Liver (tissue), 3 donors: Measurements from ENCODE around the gene FADS6.

Source experiments
- ATF3 ChIP-seq: IDR thresholded peaks from 2 replicates; pipeline ENCODE4 v1.6.1; 2016; ENCODE audit warnings: antibody characterized with exemption
- CTCF ChIP-seq: fragments of 150-350 bp; IDR thresholded peaks from 2 replicates; pipeline ENCODE4 v1.5.1; 2017; ENCODE audit warnings: improper control_type of control experiment, low read depth, low read length; ENCODE audit not compliant: missing input control
- EGR1 ChIP-seq, 2 donors: IDR thresholded peaks; 2 replicates each; pipeline ENCODE4 v1.6.1; 2016 to 2018; ENCODE audit warnings: antibody characterized with exemption in 2 of 2, low read depth in 2 of 2
- GABPA ChIP-seq, 2 donors: IDR thresholded peaks in 1 of 2; conservative IDR thresholded peaks in 1 of 2; 2 replicates each; pipeline ENCODE4 v1.6.1; 2016; ENCODE audit warnings: antibody characterized with exemption in 2 of 2, mild to moderate bottlenecking in 1 of 2, moderate library complexity in 1 of 2
- HNF4A ChIP-seq, 2 donors: conservative IDR thresholded peaks; 2 replicates each; pipeline ENCODE4 v1.6.1; 2016; ENCODE audit warnings: antibody characterized with exemption in 2 of 2, mild to moderate bottlenecking in 2 of 2
- HNF4G ChIP-seq: IDR thresholded peaks from 2 replicates; pipeline ENCODE4 v1.6.1; 2016; ENCODE audit warnings: antibody characterized with exemption
- MAX ChIP-seq: IDR thresholded peaks from 2 replicates; pipeline ENCODE4 v1.6.1; 2016; ENCODE audit warnings: antibody characterized with exemption
- RAD21 ChIP-seq, 2 donors: IDR thresholded peaks; 2 replicates each; pipeline ENCODE4 v1.6.1; 2016; ENCODE audit warnings: antibody characterized with exemption in 2 of 2, mild to moderate bottlenecking in 2 of 2
- REST ChIP-seq: IDR thresholded peaks from 2 replicates; pipeline ENCODE4 v1.6.1; 2016; ENCODE audit warnings: antibody characterized with exemption, mild to moderate bottlenecking
- RXRA ChIP-seq, 2 donors: IDR thresholded peaks; 2 replicates each; pipeline ENCODE4 v1.6.1; 2017 to 2018; ENCODE audit warnings: antibody characterized with exemption in 2 of 2, mild to moderate bottlenecking in 1 of 2
- SP1 ChIP-seq: IDR thresholded peaks from 2 replicates; pipeline ENCODE4 v1.6.1; 2018; ENCODE audit warnings: antibody characterized with exemption, mild to moderate bottlenecking
- TAF1 ChIP-seq: conservative IDR thresholded peaks from 2 replicates; pipeline ENCODE4 v1.6.1; 2016; ENCODE audit warnings: antibody characterized with exemption, mild to moderate bottlenecking
- ZBTB33 ChIP-seq: IDR thresholded peaks from 2 replicates; pipeline ENCODE4 v1.6.1; 2016; ENCODE audit warnings: antibody characterized with exemption
- donor health status: healthy.
- donor health status: healthy.

GRCh38 chr17:74850310-74850709 lies 43.1 kb downstream of the FADS6 start:
- TF ChIP-seq EGR1 (IDR thresholded peaks at IDR 0.05; ENCODE audit: low read depth in 2 of 2) = no peak
- no peak for TF ChIP-seq CTCF
- TF ChIP-seq ZBTB33 = no peak
- no peak for TF ChIP-seq RAD21 (IDR thresholded peaks at IDR 0.05)
- no peak for TF ChIP-seq HNF4A (conservative IDR thresholded peaks at IDR 0.05)
- TF ChIP-seq REST = no peak
- TF ChIP-seq MAX = no peak
- TF ChIP-seq HNF4G = no peak
- TF ChIP-seq ATF3 = no peak
- TF ChIP-seq TAF1 = no peak
- TF ChIP-seq RXRA (IDR thresholded peaks at IDR 0.05) = no peak
- TF ChIP-seq SP1 = no peak
- TF ChIP-seq GABPA (IDR thresholded peaks at IDR 0.05 in 1 of 2, conservative IDR thresholded peaks at IDR 0.05 in 1 of 2) = no peak
